ENCODE measurements around the gene ASIP.

GRCh38 chr20:34281177-34281576 lies 40.0 kb downstream of the ASIP start:
- TF ChIP-seq EZH2 (IDR thresholded peaks at IDR 0.05) (no peak), CTCF (IDR thresholded peaks at IDR 0.05) (no peak), EZH2phosphoT487 (IDR thresholded peaks at IDR 0.05) (no peak)

All from neural progenitor cell (in vitro differentiated cells).